Tibial artery (tissue), 4 donors: Measurements from ENCODE around the gene PRCD.

Source experiments
- DNase-seq, 2 donors: peaks; one replicate each; pipeline ENCODE4 v3.0.0-alpha.2; 2019
- H3K27ac ChIP-seq, 2 donors: fragments of 200-600 bp; sonication (generic) in 1 of 2; 1 replicate in 1 of 2; 2 replicates in 1 of 2; pipeline ENCODE4 v1.5.1; 2018 to 2019; ENCODE audit warnings: mild to moderate bottlenecking in 1 of 2
- H3K27me3 ChIP-seq, 2 donors: fragments of 200-600 bp; sonication (generic) in 1 of 2; one replicate each; pipeline versions ENCODE4 v1.5.1 to v1.6.0; 2016 to 2019
- H3K36me3 ChIP-seq, 3 donors: fragments of 200-600 bp; sonication (generic) in 2 of 3; one replicate each; pipeline ENCODE4 v1.5.1; 2016 to 2019; ENCODE audit warnings: mild to moderate bottlenecking in 2 of 3
- H3K4me1 ChIP-seq, 4 donors: fragments of 200-600 bp; sonication (generic) in 2 of 4; 1 replicate in 3 of 4; 2 replicates in 1 of 4; pipeline ENCODE4 v1.5.1; 2016 to 2019
- H3K4me3 ChIP-seq, 2 donors: fragments of 200-600 bp; sonication (generic) in 1 of 2; 1 replicate in 1 of 2; 2 replicates in 1 of 2; pipeline ENCODE4 v1.5.1; 2018 to 2019; ENCODE audit warnings: mild to moderate bottlenecking in 2 of 2
- H3K9me3 ChIP-seq, 3 donors: fragments of 200-600 bp; sonication (generic) in 1 of 3; one replicate each; pipeline ENCODE4 v1.5.1; 2016 to 2019
- intact Hi-C: fragments of 100-400 bp; cut with DNase I; formaldehyde crosslinking; loops from one replicate; pipeline ENCODE4 v1.15.0; 2023; ENCODE audit warnings: low total_unique reads
- TF ChIP-seq, protein P1 (sequence below), 2 experiments: fragments of 200-600 bp in 1 of 2; fragments of 450-650 bp in 1 of 2; IDR thresholded peaks; one replicate each; pipeline ENCODE4 v1.5.1; 2017 to 2019; ENCODE audit warnings: antibody characterized with exemption in 2 of 2, mild to moderate bottlenecking in 1 of 2, moderate library complexity in 1 of 2

PRCD gene

DNA sequence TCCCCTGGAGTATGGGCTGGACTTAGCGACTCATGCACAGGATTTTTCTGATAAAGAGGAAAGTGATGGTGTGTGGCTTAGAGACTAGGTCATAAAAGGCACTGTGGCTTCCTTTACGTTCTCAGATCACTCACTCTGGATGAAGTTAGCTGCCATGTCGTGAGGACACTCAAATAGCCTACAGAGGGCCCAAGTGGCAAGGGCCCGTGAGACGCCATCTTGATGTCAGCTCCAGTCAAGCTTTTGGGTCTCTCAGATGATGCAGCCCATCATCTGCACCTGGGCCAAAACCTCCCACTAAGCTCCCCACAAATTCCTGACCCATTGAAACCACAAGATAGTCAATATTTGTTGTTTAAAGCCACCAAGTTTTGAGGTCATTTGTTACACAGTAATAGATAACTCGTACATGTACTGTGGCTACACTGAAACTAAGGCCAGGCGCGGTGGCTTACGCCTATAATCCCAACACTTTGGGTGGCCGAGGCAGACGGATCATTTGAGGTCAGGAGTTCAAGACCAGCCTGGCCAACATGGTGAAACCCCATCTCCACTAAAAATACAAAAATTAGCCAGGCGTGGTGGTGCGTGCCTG, 31.1 kb downstream of the PRCD start:
- peaks cover 0 to 12% (median 0%) of the 10 kb centered on the region in 3 donors for H3K36me3 ChIP-seq
- intact Hi-C loops: no loop called here
- H3K4me3 ChIP-seq: no peak overlapping the region
- no peak overlapping the region for H3K27ac ChIP-seq
- peaks cover 0 to 14% of the 10 kb centered on the region in 2 donors for H3K27me3 ChIP-seq
- no peaks in the 10 kb centered on the region for H3K9me3 ChIP-seq
- H3K4me1 ChIP-seq: peaks cover 0 to 17% (median 0%) of the 10 kb centered on the region in 4 donors
- DNase-seq: no peak
- TF ChIP-seq, protein P1, sequence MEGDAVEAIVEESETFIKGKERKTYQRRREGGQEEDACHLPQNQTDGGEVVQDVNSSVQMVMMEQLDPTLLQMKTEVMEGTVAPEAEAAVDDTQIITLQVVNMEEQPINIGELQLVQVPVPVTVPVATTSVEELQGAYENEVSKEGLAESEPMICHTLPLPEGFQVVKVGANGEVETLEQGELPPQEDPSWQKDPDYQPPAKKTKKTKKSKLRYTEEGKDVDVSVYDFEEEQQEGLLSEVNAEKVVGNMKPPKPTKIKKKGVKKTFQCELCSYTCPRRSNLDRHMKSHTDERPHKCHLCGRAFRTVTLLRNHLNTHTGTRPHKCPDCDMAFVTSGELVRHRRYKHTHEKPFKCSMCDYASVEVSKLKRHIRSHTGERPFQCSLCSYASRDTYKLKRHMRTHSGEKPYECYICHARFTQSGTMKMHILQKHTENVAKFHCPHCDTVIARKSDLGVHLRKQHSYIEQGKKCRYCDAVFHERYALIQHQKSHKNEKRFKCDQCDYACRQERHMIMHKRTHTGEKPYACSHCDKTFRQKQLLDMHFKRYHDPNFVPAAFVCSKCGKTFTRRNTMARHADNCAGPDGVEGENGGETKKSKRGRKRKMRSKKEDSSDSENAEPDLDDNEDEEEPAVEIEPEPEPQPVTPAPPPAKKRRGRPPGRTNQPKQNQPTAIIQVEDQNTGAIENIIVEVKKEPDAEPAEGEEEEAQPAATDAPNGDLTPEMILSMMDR (IDR thresholded peaks at IDR 0.05): no peak

DNA sequence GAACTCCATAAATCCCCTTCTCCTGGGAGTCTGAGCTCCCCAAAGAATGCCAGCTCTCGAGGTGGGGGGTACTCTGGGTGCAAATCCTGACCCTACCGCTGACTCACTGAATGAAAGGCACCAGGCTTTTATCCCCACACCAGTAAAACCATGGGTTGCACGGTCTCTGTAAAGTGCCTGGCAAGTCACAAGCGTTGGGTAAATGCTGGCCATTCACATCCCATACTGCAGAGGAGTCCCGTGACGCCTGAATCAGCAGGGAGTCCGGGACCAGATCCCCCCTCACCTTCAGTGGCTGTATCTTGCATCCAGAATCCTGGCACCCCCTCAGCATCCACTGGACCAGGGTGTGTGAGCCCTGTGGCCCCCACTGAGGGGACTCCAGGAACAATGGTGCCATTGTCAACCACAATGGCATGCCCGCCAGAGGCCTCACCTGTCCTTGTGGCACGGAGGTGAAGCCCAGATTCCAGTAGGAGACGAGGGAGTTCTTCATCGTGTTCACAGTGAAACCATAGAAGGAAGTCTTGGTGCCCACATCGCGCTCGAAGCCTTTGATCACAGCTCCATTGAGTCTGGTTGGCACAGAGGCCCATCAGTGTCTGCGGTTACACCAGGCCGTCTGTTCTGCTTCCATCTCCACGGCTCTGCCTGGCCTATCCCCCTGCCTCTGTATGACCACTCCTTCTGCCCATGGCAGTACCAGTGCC, 32.5 kb downstream of the PRCD start:
- H3K4me3 ChIP-seq: no peak overlapping the region
- H3K9me3 ChIP-seq: no peaks in the 10 kb centered on the region
- no peak for DNase-seq
- TF ChIP-seq, protein P1 (IDR thresholded peaks at IDR 0.05): no peak
- intact Hi-C loops: no loop called here
- no peak overlapping the region for H3K27ac ChIP-seq
- peaks cover 0 to 10% (median 0%) of the 10 kb centered on the region in 4 donors for H3K4me1 ChIP-seq
- peaks cover 0 to 14% of the 10 kb centered on the region in 2 donors for H3K27me3 ChIP-seq
- H3K36me3 ChIP-seq: no peaks in the 10 kb centered on the region

DNA sequence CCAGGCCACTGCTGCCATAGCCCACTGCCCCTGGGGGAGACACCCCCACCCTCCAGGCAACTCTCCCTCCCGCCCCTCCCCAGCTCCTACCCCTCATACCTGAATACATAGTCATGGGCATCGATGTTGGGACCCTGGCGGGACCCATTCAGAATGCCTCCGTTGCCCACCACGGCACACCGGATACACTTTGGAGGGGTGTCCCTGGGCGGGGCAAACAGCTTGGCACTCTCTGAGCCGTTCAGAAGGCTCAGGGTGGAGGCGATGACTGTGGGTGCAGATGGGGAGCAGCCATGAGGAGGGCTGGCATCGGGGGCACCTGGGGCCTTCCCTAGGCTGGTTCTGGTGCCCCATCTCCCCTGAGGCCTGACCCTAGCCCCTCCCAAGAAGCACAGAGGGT, 33.3 kb downstream of the PRCD start:
- DNase-seq: no peak
- Histone ChIP-seq H3K27ac (no peak overlapping the region), H3K27me3 (peaks cover 0 to 14% of the 10 kb centered on the region in 2 donors), H3K9me3 (no peaks in the 10 kb centered on the region), H3K4me3 (no peak overlapping the region), H3K4me1 (peaks cover 0 to 2% (median 0%) of the 10 kb centered on the region in 4 donors), H3K36me3 (no peaks in the 10 kb centered on the region)
- TF ChIP-seq, protein P1 (IDR thresholded peaks at IDR 0.05): no peak
- intact Hi-C loops: no loop called here

DNA sequence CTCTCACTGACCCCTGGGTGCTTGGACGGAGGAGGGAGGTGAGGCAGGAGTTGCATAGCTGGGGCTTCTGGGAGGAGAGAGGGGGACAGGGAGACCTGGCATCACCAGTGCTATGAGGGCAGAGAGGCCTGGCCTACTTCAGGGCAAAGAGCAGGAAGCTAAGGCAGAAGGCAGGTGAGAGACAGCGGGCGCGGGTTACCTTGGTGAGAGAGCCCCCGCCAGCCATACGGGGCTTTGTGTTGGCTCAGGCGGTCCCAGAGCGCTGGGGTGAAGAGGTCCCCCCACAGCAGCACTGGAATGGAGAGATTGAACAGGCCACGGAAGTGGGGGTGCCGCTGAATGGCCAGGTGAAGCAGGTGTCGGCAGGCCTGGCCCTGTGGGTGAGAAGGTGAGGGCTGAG, 34.3 kb downstream of the PRCD start:
- intact Hi-C loops: no loop called here
- Histone ChIP-seq H3K36me3 (no peaks in the 10 kb centered on the region), H3K9me3 (no peaks in the 10 kb centered on the region), H3K27me3 (peaks cover 0 to 4% of the 10 kb centered on the region in 2 donors), H3K27ac (no peak overlapping the region), H3K4me3 (no peak overlapping the region), H3K4me1 (no peaks in the 10 kb centered on the region)
- TF ChIP-seq, protein P1 (IDR thresholded peaks at IDR 0.05): no peak
- DNase-seq: no peak

DNA sequence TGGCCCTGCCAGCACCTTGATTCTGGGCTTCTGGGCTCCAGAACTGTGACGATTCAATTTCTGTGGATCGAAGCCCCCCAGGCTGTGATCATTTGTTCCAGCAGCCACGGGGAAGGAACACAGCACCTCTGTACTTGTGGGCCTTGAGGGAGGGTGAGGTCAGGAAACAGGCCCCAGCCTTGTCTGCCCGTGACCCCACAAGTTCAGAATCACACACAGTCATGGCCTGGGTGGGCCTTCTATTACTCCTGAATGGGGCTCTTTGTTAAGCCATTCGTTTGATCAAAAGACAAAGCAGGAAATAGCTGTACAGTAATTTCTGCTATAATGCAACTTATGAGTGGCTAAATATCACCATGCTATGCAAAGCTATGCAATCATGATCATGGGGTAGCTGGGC, 35.7 kb downstream of the PRCD start:
- no peak for DNase-seq

More for the DNA sequence above, 35.7 kb downstream of the PRCD start:
- intact Hi-C loops: no loop called here
- H3K9me3 ChIP-seq: no peaks in the 10 kb centered on the region
- H3K27ac ChIP-seq: no peak overlapping the region
- TF ChIP-seq, protein P1 (IDR thresholded peaks at IDR 0.05): no peak
- no peaks in the 10 kb centered on the region for H3K36me3 ChIP-seq
- no peaks in the 10 kb centered on the region for H3K27me3 ChIP-seq
- H3K4me3 ChIP-seq: no peak overlapping the region
- H3K4me1 ChIP-seq: no peaks in the 10 kb centered on the region
